Medulla oblongata (tissue), 1 donor: Measurements from ENCODE around the gene CSRNP3.

Experiments used
- DNase-seq: peaks from one replicate; pipeline ENCODE4 v3.0.0-alpha.2; 2015; ENCODE audit errors: extremely low spot score

CSRNP3 gene

DNA sequence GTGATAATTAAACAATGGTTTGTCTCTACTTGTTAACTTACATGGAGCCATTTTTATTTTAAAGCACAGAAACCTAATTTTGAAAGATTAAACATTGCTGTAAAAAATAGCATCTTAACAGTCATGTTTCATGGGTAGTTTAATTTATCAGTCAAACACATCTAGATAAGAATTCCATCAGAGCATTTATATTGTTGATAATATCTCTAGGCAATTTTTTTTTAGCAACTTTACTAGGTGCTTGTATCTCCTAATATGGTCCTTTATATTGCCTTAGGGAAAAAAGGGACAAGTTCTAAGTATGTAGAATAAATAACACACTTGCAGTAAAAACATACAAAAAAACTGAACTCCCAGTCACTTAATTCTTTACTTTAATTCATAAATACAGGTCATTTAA is 863 bp downstream of the CSRNP3 start:
- DNase-seq: no peak

DNA sequence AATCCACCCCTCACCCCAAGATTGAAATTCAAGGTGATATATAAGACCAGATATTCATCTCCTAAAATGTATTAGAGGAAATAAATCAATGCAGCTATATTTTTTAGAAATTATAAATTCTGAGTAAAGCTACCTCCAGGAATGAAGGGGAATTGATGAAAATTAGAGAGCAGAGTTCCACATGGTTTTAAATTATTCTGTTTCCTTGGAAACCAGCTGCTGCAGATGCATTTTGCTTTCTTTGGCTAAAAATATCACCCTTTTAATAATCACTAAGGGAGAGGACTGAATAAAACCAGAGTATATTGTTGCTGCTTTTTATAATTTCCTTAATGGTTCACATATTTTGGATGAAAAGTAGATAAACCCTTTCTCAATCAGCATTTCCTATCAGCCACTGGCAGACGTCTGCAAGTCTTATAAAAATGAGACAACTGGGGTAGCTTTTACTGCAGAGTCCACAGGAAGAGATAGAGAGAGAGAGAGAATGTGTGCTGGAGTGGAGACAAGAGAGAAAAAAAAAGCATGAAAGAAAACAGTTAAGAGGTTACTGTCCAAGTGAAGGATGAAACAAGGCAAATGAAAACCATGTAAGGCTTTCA is 2.0 kb downstream of the CSRNP3 start:
- DNase-seq: no peak

DNA sequence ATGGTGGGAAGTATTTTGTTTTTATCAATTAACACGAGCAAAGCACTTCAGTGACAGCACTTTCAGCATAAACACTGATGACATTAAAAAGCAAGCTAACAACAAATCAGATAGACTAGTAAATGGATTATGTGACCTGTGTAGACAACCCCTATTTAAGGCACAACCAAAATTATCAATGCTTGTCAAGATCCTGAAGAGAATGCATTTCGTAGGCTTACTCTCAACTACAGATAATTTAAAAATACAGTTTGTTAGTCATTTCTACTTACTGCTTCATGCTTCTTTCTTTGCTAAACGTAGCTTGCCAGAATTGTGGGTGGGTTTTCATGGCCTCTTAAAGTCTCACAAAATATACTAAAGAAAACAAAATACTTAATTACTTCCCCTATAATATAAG is 3.4 kb downstream of the CSRNP3 start:
- no peak for DNase-seq

DNA sequence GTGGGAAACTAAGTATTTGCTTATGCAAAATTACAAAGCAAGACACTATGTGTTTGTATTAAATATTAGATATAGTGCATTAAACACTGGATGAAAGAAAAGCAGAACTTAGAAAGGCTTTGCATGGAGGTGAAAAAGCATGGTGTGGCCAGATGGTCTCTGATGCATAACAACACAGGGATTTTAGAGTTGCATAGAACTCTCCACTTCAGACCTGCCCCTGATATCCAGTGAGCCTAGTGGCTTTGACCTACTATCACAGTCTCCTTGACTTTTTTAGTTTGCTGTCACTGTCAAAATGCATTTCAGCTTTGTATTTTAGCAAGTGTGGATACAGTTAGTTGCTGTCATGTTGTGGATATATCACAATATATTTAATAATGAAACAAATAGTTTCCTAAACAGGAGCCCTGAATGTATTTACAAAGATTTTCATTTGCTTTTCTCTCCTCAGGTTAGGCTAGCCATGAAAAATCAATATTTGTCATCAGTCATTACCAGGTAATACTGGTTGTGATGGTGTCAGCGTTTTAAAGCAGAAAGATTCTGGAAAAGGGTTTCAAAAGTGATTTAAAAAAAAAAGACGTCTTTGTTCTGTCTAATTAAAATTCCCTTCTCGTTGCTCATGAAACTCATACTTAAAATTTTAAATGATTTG is 5.2 kb downstream of the CSRNP3 start:
- no peak for DNase-seq

DNA sequence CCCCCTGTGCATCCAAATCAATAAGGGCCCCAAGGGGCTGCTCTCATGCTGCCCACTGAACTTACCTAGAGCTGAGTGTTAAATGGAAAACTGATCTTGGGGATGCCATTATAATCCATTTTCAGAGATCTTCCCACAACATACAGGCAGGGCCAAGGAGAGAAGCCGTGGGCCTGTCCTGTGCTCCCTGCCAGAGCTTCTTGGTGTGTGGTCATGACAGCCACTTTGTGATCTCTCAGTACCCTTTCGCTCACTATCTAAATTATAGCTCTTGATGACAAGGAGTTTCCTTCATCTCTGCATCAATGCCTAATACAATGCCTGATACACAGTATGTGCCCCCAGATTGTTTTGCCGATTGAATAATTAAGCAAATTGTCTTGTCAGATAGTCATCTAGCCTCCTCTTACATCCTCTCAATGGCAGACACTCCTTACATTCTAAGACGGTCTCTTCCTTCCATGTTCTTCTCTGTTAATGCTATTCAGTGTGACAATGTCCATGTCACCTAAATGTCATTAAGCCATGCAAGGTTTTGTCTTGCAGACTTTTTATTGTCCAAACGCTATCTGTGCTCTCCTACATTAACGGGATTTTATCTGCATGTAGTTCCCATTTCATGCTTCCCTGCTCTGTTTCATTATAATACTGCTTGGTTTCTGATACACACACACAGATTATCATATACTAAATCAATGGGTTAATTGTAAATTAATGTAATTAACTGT is 5.9 kb downstream of the CSRNP3 start:
- DNase-seq: peak; percentile 21

DNA sequence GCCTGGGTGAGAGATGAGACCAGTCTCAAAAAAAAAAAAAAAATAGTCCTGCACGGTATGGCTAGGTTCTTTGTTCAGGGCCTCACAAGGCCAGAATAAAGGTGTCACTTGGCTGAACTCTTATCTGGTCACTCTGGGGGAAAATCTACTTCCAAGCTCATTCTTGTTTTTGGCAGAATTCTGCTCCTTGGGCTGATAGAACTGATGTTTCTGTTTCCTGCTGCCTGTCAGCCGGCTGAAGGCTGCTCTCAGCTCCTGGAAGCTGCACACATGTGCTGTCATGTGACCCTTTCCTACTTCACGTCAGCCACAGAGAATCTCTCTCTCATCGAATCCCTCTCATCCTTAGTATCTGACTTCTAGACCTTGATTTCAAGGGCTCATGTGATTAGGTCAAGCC is 10.4 kb downstream of the CSRNP3 start:
- DNase-seq: no peak

DNA sequence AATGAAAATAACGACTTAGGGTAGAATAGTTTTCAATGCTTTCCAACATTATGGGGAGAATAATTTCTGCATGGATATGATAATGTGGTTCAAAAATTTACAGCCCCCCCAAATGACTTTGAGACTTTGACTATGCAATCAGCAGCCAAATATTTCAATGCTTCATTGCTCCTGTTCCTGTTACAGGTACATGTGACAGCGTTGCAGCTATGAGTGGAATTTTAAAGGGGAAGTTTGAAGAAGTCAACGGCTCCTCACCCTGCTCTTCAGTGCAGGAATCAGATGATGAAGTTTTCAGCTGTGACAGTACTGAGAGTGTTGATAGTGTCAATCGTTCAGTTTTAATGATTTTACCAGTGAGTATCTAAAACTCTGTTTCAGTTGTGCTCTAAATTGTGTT is 25.1 kb downstream of the CSRNP3 start:
- no peak for DNase-seq

DNA sequence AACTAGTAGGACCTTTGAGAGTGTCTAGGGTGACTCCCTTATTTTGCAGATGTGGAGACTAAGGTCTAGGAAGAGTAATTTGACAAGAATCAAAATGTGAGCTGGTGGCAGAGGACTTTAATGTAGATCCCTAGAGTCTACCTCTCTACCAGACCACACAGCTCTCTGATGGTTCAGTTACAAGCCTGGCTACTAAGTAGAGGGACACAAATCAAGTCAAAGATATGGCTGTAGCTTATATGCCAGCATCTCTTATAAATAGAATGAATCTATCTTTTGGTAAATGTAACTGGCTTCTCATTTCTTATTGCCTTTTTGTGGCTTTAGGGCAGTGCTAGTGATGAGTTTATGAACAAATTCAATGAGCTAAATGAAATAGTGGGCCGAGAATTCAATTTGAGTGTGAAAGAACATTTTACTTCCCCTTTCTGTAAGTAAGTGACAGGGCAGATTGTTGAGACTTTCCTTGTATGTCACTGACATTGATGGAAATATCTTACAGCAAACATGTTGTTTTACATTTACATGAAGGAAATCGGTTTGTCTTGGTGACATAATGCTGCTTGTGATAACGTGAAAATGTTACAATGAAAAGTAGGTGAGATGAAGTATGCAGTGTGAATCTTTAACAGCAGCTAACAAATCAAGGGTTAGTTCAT is 28.3 kb downstream of the CSRNP3 start:
- DNase-seq: no peak

DNA sequence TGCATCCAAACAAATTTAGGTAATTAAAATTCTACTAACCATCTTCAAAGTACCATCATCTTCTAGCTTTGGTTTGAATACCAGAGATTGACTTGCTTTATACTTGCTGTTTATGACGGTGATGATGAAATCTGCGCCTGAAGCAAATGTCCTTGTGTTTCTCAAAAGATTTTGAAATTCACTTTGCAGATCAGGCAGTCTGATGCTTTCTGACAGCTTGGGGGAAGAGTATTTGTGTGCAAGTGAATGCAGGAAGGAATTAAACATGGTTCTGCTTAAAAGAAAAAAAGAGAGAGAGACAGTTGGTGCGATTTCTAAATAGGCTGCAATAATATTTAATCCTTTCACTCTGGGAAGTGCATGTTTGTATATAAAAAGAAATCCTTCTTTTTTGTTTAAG is 29.6 kb downstream of the CSRNP3 start:
- DNase-seq: no peak

DNA sequence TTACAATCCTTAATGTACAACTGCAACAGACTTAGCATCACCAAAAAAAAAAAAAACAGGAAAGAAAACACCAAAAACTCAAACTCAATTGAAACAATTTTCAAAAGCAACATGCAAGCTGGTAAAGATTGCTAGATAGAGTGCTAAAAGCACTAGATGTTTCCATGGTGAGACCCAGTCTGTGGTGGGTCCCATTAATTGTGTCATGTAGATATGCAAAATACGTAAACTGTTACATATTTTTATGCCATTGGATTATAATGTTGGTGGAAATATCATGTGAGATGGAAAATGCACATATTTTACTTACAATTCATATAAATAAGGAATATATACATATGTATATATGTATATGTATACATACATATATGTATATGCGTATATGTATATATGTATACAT is 30.5 kb downstream of the CSRNP3 start:
- no peak for DNase-seq

DNA sequence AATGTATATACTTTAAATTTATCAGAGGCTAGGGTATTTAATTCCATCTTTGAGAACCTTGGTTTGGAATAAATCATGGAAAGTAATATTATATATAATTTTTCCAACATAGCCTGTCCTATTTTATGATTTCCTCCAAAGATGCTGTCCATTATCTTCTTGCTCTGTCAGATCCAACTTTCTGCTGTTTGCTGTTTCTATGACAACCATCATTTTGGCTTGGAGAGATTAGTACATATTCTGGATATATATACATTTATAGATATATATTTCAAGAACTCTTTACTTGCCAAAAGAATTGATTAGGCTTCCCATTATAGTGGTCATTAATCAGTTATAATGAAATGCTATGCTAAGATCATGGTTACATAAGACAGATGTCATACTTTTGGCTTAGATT is 31.3 kb downstream of the CSRNP3 start:
- no peak for DNase-seq

DNA sequence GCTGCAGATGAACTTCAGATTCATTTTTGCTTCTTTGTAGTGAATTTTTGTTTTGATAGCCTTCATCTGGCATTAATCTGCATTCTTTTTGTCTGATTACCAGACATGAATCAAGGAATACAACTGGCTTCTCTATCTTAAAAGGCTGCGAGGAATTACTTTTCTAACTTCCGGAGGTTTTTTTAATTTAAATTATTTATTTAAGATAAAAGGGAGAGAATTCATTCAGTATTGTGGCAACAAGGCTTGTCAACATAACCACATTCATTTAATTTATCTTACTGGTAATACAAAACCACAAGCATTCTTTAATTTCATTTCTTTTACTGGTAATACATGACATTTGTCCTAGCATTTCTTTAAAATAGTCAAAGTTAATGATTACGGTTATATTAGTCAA is 36.0 kb downstream of the CSRNP3 start:
- DNase-seq: no peak

DNA sequence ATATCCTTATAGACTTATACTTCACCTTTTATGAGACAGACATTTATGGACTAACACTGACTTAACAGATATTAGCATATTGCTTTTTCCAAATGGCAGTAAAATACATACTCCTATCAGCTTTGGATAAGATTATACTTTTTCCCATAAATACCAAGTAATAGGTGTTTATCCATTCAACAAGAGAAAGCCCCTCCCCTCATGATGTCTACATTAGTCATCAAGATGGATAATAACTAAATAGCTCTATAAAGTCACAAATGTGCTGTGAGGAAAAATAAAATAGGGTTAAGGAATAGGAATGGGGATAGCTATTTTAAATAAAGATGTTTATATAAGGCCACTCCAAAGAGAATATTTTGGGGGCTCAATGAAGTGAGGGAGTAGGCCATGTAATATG is 39.4 kb downstream of the CSRNP3 start:
- DNase-seq: no peak

DNA sequence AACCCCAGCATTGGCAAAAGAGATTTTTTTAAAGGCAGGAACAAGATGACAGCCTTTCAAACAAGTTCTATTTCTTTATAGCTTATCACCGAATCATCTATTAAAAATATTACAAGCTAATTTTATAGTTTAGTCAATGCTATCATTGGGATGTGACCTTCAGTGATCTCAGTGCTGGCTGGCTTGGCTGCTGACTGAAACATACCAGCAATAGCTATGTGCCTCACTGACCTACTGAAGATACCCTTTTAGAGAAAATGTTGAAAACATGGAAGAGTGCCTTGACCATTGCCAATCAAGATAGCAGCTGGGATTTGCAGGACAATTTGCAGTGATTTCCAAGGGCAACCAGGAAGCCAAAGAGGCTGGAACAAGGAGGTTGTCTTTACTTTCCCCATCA is 44.0 kb downstream of the CSRNP3 start:
- DNase-seq: no peak

DNA sequence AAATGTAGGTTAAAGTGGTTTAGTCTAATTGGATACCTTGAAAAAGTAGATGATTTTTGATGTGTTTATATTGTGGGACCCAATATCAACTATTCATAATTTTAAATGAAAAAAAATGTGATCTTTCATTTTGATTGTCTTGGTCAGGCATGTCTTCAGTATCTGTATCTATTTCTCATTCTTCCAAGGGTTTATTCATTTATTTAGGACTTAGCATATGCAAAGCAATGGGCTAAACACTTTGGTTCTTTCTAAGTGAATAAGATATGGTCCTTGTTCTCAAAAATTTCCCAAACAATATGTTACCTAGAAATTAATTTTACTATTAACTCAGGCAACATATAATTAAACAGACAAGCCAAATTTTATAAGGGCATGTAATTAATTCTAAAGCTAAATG is 49.1 kb downstream of the CSRNP3 start:
- DNase-seq: no peak

DNA sequence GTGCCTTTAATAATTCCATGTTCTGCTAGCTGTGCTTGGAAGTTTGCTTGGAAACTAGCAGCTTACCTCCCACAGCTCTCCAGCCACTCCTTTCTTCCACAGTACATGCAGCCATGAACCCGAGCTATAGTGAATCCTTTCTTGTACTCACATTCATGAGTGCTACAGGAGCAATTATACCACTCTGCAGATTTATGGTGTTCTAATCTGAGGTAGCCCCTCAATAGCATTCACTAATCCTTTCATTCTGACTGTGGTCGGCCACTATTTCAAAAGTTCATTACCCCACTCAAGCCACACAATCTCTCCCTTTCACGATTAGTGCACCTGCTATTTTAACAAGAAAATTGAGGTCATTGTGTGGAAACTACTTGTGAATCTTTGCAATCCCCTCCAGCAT is 53.2 kb downstream of the CSRNP3 start:
- DNase-seq: no peak

DNA sequence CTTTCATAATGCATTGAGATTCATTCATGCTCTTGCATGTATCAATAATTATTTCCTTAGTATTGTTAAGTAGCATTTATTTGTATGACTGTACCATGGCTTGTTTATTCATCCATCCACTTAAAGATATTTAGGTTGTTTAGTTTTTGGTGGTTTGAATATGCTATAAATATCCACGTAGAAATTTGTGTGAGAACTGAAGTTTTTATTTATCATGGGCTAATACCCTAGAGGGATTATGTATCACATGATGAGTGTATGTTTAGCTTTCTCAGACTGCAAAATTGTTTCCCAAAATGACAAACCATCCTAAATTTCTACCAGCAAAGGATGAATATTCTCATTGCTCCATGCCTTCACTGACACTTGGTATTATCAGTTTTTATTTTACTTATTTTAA is 55.2 kb downstream of the CSRNP3 start:
- DNase-seq: no peak

DNA sequence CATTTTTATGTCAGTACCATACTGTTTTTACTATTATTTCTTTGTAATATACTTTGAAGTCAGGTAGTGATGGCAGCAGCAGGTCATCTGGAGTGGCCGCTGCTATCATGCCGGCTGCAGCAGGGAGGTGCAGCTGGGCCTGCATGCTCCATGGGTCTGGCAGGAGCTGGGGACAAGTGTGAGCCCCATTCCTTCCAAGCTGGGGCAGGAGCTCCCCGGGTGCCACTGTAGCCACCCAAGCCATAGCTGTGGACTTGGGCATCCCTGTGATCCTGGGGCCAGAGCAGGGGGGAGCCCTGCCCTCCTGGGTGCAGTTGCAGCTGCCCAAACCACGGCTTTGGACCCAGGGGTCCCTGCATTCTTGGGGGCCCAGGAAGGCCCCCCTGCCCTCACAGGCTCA is 59.2 kb downstream of the CSRNP3 start:
- no peak for DNase-seq

DNA sequence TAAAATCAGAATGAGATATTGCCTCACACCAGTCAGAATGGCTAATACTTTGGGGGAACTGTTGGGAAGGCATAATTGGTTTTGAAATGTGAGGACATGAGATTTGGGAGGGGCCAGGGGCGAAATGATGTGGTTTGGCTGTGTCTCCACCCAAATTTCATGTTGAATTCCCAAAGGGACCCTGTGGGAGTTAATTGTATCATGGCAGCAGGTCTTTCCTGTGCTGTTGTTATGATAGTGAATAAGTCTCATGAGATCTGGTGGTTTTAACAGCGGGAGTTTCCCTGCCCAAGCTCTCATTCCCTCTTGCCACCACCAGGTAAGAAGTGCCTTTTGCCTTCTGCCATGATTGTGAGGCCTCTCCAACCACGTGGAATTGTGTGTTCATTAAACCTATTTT is 59.6 kb downstream of the CSRNP3 start:
- DNase-seq: no peak

DNA sequence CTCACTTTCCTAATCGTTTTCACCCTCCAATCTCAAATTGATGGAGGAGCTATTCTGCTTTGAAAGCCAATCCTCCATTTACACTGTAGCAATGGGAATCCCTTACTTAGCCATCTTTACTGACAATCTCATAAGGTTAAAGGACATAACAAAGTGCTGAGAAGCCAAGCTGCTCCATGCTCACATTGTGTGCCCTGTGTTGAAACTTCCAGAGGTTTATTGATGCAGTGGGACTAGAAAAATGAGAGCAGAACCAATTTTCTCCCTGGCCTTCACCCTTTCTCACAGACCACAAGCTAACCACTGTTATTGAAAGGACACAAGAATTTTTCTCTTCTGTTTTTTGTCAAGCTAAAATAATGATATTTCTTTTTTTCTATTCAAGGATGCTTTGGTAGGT is 63.8 kb downstream of the CSRNP3 start:
- DNase-seq: no peak

DNA sequence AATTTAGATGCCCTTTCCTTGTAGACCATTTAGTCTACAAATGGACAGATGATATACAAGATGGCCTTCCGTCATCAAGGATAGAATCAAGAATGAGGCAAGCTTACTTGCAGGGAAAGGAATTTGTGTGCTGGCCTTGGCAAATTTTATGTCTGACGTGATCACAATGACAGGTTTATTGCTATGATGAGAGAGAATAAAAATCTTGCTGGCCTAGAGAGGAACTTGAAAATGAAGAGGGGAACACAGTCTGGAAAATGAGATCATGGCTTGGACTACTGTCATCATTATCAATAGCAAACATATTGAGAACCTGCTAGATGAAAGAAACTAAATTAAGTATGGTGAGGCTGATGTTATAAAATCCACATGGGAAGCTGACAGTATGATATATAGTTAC is 66.0 kb downstream of the CSRNP3 start:
- DNase-seq: no peak

DNA sequence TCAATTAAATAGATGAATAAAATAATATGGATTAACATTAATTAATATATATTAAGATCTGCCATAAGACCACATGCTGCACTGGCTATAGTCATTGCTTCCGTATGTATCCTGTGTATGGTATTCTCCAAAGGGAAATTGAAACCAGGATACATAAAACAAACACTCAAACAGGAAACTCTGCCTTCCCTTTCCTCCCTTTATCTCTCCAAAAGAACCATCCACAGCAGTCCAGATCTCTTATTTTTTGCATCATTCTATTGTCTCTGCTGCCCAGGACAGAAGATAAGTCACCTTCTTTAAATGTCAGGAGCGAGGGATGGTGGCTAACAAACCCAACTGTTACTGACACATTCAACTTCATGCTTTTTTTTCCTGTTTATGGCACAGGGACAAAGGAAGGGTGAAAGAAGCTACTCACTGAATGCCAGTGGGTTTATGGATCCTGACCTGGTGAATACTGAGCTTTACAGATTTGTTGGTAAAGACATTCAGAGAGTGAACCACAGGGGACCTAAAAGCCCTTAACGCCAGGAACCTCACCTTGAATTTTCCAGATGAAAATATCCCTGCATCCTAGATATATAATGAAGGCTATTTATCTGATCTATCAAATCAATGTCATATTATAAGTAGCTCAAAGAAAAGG is 67.5 kb downstream of the CSRNP3 start:
- DNase-seq: no peak
